Effector memory CD8-positive, alpha-beta T cell (primary cell): ENCODE measurements around the gene HBE1.

ENCODE experiments used
- ATAC-seq: fragments of 150-1000 bp; cut with Tn5 transposase; replicated peaks from 2 replicates; pipeline ENCODE4 v1.10.0; 2021; ENCODE audit warnings: mild to moderate bottlenecking, moderate library complexity
- DNase-seq, 3 experiments: peaks; one replicate each; pipeline ENCODE4 v3.0.0; 2021
- H3K27ac Mint-ChIP-seq, 2 donors: one replicate each; pipeline ENCODE4 v1.8.0; 2022; ENCODE audit warnings: mild to moderate bottlenecking in 2 of 2, mixed read lengths in 2 of 2, moderate library complexity in 2 of 2
- H3K27me3 Mint-ChIP-seq, 2 donors: one replicate each; pipeline ENCODE4 v1.8.0; 2022; ENCODE audit warnings: mixed read lengths in 2 of 2
- H3K36me3 Mint-ChIP-seq: one replicate; pipeline ENCODE4 v1.8.0; 2022; ENCODE audit warnings: mild to moderate bottlenecking, moderate library complexity, mixed read lengths; ENCODE audit not compliant: insufficient read depth
- H3K4me1 Mint-ChIP-seq, 2 donors: one replicate each; pipeline ENCODE4 v1.8.0; 2022; ENCODE audit warnings: low read depth in 2 of 2, mixed read lengths in 2 of 2
- H3K4me3 Mint-ChIP-seq, 2 donors: one replicate each; pipeline ENCODE4 v1.8.0; 2022; ENCODE audit warnings: mild to moderate bottlenecking in 2 of 2, mixed read lengths in 2 of 2, moderate library complexity in 2 of 2
- H3K9me3 Mint-ChIP-seq, 2 donors: one replicate each; pipeline ENCODE4 v1.8.0; 2022; ENCODE audit warnings: mixed read lengths in 2 of 2

HBE1 gene

GRCh38 chr11:5231111-5231510 is 38.6 kb downstream of the HBE1 start:
- Mint-ChIP-seq H3K4me3 (no peak overlapping the region), H3K27ac (no peak overlapping the region)
- no peak for ATAC-seq

GRCh38 chr11:5230266-5230665 is 39.5 kb downstream of the HBE1 start:
- H3K27me3 Mint-ChIP-seq = peaks cover 0 to 3% of the 10 kb centered on the region in 2 donors
- H3K4me3 Mint-ChIP-seq = no peak overlapping the region
- H3K36me3 Mint-ChIP-seq = no peaks in the 10 kb centered on the region
- DNase-seq (no peak), ATAC-seq (no peak)
- H3K27ac Mint-ChIP-seq = no peak overlapping the region
- no peaks in the 10 kb centered on the region for H3K9me3 Mint-ChIP-seq
- H3K4me1 Mint-ChIP-seq = no peaks in the 10 kb centered on the region

More at GRCh38 chr11:5231111-5231510, 38.6 kb downstream of the HBE1 start:
- Mint-ChIP-seq H3K36me3 (no peaks in the 10 kb centered on the region), H3K27me3 (peaks cover 0 to 8% of the 10 kb centered on the region in 2 donors), H3K4me1 (no peaks in the 10 kb centered on the region), H3K9me3 (no peaks in the 10 kb centered on the region)
- DNase-seq = no peak

GRCh38 chr11:5229796-5230195 is 39.9 kb downstream of the HBE1 start:
- Mint-ChIP-seq H3K36me3 (no peaks in the 10 kb centered on the region), H3K9me3 (no peaks in the 10 kb centered on the region), H3K4me1 (no peaks in the 10 kb centered on the region), H3K4me3 (no peak overlapping the region), H3K27ac (no peak overlapping the region), H3K27me3 (no peaks in the 10 kb centered on the region)
- DNase-seq (no peak), ATAC-seq (no peak)

- DNase-seq (no peak), ATAC-seq (no peak)
- Mint-ChIP-seq H3K4me1 (no peaks in the 10 kb centered on the region), H3K9me3 (no peaks in the 10 kb centered on the region), H3K27ac (no peak overlapping the region), H3K4me3 (no peak overlapping the region), H3K36me3 (no peaks in the 10 kb centered on the region), H3K27me3 (no peaks in the 10 kb centered on the region)
Observed at GRCh38 chr11:5229356-5229755, 40.4 kb downstream of the HBE1 start.

GRCh38 chr11:5228124-5228523 is 41.6 kb downstream of the HBE1 start:
- no peaks in the 10 kb centered on the region for H3K4me1 Mint-ChIP-seq
- no peaks in the 10 kb centered on the region for H3K27me3 Mint-ChIP-seq
- DNase-seq (no peak), ATAC-seq (no peak)
- no peak overlapping the region for H3K4me3 Mint-ChIP-seq
- no peaks in the 10 kb centered on the region for H3K36me3 Mint-ChIP-seq
- H3K9me3 Mint-ChIP-seq = no peaks in the 10 kb centered on the region
- H3K27ac Mint-ChIP-seq = no peak overlapping the region

- Mint-ChIP-seq H3K27ac (no peak overlapping the region), H3K4me3 (no peak overlapping the region), H3K27me3 (no peaks in the 10 kb centered on the region), H3K9me3 (no peaks in the 10 kb centered on the region), H3K36me3 (no peaks in the 10 kb centered on the region), H3K4me1 (no peaks in the 10 kb centered on the region)
- ATAC-seq (no peak), DNase-seq (no peak)
Observed at GRCh38 chr11:5227681-5228080, 42.1 kb downstream of the HBE1 start.

GRCh38 chr11:5226732-5227310 is 42.9 kb downstream of the HBE1 start, which contains the start of gene HBB:
Gene HBB (minus strand): TSS chr11:5227071. CDS start chr11:5227021, 50 bp downstream.
- ATAC-seq = no peak
- Mint-ChIP-seq H3K27ac (no peak within 1 kb of the TSS), H3K4me1 (no peaks in the 10 kb centered on the region)

GRCh38 chr11:5225480-5225871 is 44.3 kb downstream of the HBE1 start:
- Mint-ChIP-seq H3K9me3 (peaks cover 0 to 5% of the 10 kb centered on the region in 2 donors), H3K27ac (no peak overlapping the region), H3K36me3 (no peaks in the 10 kb centered on the region), H3K4me3 (no peak overlapping the region), H3K4me1 (no peaks in the 10 kb centered on the region), H3K27me3 (no peaks in the 10 kb centered on the region)
- ATAC-seq = no peak
- no peak for DNase-seq

More at GRCh38 chr11:5226732-5227310, 42.9 kb downstream of the HBE1 start, which contains the start of gene HBB:
- Mint-ChIP-seq H3K36me3 (no peaks in the 10 kb centered on the region), H3K27me3 (no peaks in the 10 kb centered on the region), H3K9me3 (no peaks in the 10 kb centered on the region), H3K4me3 (no peak within 1 kb of the TSS)
- DNase-seq = no peak

GRCh38 chr11:5224538-5225479 is 44.9 kb downstream of the HBE1 start:
- no peak for DNase-seq
- no peak for ATAC-seq
- Mint-ChIP-seq H3K27me3 (no peaks in the 10 kb centered on the region), H3K27ac (no peak overlapping the region), H3K9me3 (peaks cover 0 to 7% of the 10 kb centered on the region in 2 donors), H3K36me3 (no peaks in the 10 kb centered on the region), H3K4me3 (no peak overlapping the region), H3K4me1 (no peaks in the 10 kb centered on the region)

GRCh38 chr11:5223686-5224085 is 46.1 kb downstream of the HBE1 start:
- H3K4me1 Mint-ChIP-seq = no peaks in the 10 kb centered on the region
- no peak for ATAC-seq
- no peak for DNase-seq
- H3K27ac Mint-ChIP-seq = no peak overlapping the region
- H3K36me3 Mint-ChIP-seq = no peaks in the 10 kb centered on the region
- no peaks in the 10 kb centered on the region for H3K27me3 Mint-ChIP-seq
- H3K9me3 Mint-ChIP-seq = peaks cover 0 to 7% of the 10 kb centered on the region in 2 donors
- H3K4me3 Mint-ChIP-seq = no peak overlapping the region

- Mint-ChIP-seq H3K27ac (no peak overlapping the region), H3K36me3 (no peaks in the 10 kb centered on the region), H3K4me3 (no peak overlapping the region), H3K9me3 (peaks cover 0 to 7% of the 10 kb centered on the region in 2 donors), H3K27me3 (no peaks in the 10 kb centered on the region), H3K4me1 (no peaks in the 10 kb centered on the region)
- ATAC-seq (no peak), DNase-seq (no peak)
Observed at GRCh38 chr11:5223146-5223545, 46.6 kb downstream of the HBE1 start.
